NCI-H128 (cell line): ENCODE data around the gene KLHDC2.
"Not testable (repeated sequence)": the region's sequence is repeated elsewhere in the genome, so short reads cannot be mapped to it uniquely, and the experiment has no call there.

Experiments
- DNase-seq: peaks from one replicate; lab custom pipeline; 2025; ENCODE audit not compliant: unreplicated experiment; lab: John Stamatoyannopoulos, UW

Gene KLHDC2, protein sequence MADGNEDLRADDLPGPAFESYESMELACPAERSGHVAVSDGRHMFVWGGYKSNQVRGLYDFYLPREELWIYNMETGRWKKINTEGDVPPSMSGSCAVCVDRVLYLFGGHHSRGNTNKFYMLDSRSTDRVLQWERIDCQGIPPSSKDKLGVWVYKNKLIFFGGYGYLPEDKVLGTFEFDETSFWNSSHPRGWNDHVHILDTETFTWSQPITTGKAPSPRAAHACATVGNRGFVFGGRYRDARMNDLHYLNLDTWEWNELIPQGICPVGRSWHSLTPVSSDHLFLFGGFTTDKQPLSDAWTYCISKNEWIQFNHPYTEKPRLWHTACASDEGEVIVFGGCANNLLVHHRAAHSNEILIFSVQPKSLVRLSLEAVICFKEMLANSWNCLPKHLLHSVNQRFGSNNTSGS

DNA sequence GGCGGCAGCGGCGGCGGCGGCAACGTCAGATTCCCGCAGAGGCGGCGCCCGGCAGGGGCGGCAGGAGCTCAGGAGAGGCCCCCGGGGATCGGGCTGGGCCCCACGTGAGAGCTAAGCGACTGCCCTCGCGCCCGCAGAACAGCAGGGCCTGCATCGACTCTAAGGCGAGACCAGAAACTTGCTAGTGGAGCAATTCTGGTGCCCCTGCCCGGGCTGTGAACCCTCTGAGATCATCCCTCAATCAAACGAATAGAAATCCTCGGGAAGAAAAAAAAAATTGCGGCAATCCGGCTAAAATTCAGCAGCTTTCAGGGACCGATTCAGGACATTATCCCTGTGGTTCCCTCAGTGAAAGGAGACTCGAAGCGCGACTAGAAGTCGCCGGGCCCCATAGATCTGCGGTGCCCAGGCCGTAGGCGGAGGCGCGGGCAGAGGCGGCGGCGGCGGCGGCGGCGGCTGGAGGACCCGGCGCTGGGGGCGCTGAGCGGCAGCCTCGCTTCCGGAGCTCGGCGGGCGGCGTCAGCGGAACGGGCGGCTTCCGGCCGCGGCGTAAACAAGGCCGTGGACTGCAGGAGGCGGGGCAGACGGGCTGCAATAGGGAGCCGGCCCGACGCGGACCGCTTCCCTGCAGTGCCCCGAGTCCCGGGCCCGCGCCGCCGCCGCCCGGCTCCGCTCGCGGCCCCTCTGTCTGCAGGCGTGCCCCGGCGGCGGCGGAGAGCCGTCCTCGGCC is at the start of gene KLHDC2:
Gene KLHDC2, plus strand, starts transcription at position 583 of the 730 bp plus-strand sequence. CDS start 316 bp downstream, outside the sequence.
- peak; percentile 73 for DNase-seq

DNA sequence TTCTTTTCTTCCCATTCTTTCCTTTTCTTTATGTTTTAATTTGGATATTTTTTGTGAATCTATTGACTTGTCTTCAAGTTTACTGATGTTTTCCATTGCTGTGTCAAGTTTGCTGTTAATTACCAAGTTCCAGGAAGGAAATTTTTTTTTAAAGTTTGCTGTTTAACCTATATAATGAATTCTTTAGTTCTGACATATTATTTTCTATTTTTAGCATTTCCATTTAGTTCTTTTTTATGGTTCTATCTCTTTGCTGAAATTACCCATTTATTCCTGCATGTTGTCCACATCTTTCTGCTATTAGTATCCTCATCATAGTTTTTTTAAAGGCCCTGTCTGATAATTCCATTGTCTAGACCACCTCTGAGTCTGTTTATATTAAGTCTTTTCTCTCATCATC is 47.2 kb upstream of the KLHDC2 start:
- no peak for DNase-seq

DNA sequence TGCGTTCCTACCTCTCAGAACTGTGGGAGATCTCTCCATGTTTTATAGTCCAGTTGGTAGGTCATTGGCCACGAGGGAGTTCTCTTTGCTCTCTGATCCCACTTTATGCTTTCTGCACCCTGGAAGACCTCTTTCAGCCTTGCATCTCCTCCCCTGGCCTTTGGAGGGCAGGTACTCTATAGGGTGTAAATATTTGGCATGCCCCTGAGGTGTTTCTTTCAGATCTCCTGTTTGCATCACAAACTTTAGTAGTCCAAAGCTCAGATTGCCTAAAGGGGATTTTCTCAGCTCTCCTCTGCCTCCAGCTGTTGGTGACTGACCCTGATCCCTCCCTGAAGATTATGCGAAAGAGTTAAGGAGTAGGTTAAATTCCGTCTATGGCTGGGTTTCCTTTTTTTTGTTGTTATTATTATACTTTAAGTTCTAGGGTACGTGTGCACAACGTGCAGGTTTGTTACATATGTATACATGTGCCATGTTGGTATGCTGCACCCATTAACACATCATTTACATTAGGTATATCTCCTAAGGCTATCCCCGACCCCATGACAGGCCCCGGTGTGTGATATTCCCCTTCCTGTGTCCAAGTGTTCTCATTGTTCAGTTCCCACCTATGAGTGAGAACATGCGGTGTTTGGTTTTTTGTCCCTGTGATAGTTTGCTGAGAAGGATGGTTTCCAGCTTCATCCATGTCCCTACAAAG is 46.1 kb upstream of the KLHDC2 start:
- DNase-seq: not testable (repeated sequence)

DNA sequence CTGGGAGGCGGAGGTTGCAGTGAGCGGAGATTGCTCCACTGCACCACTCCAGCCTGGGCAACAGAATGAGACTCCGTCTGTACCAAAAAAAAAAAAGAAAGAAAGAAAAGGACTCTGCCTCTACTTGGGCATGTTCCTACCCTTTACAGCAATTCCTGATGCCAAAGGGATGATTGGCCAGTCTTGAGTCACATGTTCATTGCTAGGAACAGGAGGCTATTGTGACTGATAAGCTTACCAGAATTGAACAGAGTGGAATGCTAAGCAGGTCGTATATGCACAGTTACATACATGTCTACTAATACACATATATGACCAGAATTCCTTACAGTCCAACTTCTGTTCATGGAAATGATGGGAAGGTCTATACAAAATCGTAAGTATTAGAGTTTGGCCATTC is 40.8 kb upstream of the KLHDC2 start:
- DNase-seq: no peak

DNA sequence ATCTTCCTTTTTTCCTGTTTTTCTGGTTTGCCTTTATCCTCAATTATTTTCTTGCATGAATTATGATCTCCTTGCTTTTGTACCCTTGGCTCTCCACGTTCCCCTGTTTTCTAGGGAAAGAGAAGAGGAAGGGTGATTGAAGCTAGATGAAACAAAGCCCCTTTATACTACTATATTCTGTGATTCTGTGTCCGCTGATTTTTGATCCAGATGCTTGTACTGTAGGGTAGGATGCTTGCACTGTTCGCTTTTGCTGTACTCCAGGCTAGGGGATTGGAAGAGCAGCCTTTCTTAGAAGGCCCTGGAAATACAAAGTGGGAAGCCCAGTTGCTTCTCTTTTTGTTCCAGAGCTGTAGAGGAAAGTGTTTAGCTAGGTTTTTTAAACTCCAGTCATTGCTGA is 35.1 kb upstream of the KLHDC2 start:
- DNase-seq: no peak

DNA sequence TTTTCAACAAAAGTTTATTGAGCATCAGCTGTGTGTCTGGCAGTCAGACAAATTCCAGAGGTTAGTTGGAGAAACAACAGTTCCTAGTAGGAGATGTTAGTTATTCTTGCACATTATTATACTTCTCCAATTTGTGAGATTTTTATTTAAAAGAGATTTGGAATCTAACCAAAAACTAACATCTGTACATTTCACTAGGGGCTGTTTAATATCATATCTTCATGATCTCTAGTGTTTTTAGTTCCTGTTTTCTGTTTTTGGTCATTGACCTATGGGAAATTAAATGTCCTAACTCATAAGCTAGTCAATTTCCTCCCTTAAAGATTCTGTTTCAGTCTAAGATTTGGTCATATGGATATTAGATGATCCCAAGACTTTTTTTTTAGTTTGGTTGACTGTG is 34.1 kb upstream of the KLHDC2 start:
- no peak for DNase-seq

DNA sequence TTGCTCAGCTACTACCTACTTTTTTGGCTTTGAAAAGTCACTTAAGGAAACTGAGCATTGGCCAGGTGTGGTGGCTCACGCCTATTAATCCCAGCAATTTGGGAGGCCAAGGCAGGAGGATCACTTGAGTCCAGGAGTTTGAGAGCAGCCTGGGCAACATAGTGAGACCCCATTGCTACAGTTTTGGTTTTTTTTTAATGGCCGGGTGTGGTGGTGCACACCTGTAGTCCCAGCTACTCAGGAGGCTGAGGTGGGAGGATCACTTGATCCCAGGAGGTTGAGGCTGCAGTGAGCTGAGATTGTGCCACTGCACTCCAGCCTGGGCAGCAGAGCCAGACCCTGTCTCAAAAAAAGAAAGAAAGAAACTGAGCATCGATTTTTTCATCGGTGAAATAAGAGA is 32.3 kb upstream of the KLHDC2 start:
- not testable (repeated sequence) for DNase-seq

DNA sequence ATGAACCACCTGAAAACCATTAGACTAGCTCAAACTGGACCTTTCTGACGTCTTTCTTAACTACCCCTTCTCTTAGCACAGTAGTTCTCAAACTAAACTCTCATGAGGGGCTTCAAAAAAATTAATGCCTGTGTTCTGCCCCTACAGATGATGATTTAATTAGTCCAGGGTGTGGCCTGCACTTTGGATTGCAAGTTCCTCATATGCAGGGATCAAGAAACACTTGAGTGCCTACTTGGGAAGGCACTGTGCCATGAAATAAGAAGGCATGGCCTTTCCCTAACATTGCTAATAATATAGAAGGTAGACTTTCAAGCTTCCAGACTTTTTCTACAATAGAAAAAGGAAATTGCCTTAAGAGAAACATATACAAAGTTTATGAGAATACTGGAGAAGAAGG is 22.8 kb upstream of the KLHDC2 start:
- DNase-seq: no peak

DNA sequence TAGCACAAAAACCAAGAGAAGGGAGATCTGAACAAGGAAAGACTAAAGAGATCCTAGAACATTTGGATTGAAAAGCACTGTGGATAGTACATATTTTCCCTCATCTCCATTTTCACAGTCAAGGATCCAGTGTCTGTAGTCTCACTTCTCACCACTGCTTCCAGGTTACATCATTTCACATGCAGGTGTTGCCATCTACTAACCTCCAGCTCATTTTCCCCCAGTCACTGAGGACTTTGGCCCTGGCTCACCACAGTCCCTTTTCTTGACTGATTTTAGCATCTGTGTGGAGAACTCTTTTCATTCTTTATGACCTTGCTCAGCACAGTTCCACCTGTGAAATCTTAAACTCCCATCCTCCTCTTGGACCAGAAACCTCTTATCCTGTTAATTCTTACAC is 21.5 kb upstream of the KLHDC2 start:
- not testable (repeated sequence) for DNase-seq

DNA sequence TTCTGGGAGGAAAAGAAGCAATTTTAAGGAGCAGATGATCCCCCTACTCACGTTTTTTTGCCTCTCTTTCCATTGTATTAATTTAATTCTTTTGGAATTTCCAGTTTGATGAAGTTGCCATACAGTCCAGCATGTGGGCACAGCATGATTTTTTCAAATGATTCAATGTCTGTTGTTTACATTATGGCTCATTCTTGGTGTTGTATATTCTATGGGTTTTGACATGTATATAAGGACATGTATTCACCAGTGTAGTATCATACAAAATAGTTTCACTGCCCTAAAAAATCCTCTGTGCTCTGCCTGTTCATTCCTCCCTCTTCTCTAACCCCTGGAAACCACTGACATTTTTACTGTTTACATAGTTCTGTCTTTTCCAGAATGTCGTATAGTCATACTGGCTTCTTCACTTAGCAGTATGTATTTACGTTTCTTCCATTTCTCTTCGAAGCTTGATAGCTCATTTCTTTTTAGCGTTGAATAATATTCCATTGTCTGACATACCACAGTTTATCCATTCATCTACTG is 13.3 kb upstream of the KLHDC2 start:
- no peak for DNase-seq

DNA sequence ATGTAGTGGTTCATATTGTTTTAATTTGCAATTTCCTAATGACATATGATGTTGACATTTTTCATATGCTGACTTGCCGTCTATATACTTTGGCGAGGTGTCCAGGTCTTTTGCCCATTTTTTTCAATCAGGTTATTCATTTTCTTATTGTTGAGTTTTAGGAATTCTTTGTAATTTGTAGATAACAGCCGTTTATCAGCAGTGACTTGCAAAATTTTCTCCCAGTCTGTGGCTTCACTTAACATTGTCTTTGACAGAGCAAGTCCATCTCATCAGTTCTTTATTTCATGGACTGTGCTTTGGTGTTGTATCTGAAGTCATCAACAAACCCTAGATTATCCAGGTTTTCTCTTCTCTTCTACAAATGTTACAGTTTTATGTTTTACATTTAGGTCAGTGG is 12.6 kb upstream of the KLHDC2 start:
- no peak for DNase-seq

DNA sequence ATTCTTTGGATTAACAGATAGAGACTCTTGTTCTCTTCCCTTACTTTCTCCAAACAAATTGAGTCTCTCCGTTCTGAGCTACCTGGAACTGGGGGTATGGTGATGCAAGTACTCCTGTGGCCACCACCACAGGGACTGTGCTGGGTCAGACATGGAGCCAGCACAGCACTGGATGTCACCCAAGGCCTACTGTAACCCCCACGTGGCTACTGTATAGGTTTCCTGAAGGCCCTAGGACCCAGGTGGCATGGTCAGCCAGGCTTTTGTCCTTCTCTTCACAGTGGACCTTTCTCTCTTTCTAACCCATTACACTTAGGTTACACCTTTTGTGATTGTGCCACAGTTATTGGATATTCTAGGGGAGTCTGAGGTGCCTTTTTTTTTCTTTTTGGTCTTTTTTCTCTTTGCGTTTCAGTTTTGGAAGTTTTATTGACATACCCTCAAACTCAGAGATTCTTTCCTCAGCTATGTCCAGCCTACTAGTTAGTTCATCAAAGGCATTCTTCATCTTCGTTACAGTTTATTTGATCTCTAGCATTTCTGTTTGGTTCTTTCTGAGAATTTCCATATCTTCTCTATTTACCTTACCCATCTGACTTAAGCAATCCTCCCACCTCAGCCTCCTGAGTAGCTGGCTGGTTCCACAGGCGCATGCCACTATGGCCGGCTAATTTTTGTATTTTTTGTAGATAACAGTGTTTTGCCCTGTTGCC is 6.0 kb upstream of the KLHDC2 start:
- DNase-seq: no peak

DNA sequence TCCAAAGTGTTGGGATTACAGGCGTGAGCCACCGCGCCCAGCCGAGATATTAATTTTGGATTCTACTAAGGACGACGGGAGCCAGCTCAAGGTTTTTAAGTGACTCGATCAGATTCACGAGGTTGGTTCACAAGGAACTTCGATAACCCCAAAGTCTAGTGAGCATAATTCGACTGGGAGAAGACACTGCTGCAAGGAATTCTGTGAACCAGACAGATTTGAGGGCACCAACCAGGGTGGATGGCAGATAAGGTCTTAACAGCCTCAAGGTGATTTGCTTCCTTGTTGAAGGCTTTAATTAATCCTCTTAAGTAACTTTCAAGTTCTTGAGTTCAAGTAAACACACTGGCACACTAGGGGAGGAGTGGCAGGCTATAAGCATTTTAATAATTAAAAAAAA is 1.1 kb upstream of the KLHDC2 start:
- no peak for DNase-seq

DNA sequence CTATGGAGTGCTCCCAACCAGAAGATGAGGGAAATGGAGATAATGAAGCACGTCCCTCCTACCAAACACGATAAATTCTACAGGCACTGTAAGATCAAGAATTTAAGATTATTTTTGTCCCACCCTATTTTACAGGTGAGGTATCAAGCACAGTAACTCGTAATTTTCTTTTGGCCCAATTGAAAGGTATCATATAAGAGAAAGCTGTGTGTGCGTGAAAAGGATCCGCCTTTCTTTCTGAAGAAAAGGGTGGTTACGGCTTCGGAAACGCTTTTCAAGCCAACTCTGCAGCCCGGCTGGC is 733 bp upstream of the KLHDC2 start:
- DNase-seq: no peak

DNA sequence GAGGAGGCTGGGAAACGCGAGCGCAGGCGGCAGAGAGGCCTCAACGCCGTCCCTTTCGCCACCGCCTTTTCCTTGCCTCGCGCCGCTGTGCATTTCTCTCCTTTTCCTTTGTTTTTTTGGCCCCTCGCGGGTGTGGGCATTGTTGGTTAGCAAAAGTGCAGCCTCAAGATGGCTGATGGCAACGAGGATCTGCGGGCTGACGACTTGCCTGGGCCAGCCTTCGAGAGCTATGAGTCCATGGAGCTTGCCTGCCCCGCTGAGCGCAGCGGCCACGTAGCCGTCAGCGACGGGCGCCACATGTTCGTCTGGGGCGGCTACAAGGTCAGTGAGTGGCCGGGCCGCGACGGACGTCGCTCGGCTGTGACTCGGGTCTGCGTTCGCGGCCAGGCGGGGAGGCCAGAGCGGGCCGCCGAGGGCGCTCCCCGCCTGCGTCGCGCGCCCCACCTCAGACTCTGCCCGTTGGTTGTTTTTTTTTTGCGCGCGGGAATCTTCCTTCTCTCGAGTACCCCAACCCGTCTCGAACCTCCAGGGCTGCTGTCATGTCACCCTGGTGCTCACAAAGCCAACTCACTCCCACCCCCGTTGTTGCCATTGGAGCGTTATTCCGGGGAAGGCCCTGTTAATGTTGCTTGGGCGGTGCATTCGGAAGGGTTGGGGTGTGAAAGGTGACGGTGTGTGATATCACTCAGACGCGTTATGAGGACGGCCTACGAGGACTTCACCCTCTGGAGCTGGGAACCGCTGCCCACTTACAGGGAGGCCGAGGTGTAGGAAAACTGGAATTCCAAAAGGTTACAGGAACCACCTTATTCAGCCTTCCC is 558 bp downstream of the KLHDC2 start:
- no peak for DNase-seq

DNA sequence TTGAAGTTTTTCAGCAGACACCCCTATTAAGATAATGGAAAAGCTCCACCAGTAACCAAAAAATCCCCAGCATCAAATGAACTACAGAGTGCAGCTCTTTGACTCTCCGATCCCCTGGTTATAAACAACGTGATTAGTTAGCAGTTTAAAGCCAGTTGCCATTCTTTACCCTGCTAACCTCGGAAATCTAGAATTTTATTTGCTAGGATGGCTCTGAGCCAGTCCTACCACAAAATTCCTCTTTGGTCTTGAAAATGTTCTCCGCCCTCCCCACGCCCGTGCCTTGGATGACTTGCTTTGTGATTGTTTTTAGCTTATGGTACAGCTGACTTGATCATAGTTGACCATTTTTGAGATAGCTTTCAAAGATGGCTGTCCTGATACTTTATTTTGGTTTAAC is 1.2 kb downstream of the KLHDC2 start:
- no peak for DNase-seq

DNA sequence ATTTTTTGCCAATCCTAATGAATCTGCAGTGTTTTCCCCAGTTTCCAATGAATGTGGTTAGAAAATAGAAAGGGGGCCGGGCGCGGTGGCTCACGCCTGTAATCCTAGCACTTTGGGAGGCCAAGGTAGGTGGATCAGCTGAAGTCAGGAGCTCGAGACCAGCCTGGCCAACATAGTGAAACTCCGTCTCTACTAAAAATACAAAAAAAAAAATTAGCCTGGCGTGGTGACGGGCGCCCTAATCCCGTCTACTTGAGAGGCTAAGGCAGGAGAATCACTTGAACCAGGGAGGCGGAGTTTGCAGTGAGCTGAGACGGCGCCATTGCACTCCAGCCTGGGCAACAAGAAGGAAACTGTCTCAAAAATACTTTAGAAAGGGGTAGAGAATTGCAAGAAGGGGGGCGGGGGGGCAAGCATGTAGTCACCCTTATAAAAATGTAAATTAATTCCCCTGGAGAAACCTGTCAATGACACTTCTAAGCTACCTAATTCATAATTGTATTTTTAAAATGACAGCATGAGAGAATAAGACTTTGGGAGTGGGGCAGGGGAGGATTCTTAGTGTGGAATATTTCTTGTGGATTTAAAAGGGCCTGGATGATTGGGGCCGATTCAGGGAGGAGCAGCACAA is 1.7 kb downstream of the KLHDC2 start:
- no peak for DNase-seq

DNA sequence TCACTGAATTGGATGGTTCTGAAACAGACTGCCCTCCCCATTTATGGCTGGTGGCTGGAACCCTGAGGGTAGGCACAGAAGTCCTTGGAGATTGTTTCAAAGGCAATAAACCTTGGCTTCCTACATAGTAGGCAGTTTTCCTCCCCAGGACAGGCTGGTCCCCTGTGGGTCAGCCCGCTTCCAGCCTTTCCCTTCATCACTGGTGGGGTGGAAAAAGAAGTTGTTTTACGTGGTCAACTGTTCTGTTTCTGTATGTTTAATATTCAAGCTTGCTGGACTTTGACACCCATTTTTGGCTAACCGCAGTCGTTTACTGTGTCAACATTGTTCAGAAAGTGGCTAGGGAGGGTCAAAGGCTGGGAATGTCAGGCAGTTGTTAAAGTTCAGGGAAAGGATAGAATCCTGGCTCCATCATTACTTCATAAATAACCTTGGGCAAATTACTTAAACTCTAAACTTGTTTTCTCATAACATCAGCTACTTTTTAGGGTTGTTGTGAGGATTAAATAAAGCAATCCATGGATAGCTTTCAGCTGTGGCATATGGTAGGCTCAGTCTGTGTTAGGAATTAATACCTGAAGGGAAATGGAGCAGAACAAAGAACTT is 2.4 kb downstream of the KLHDC2 start:
- DNase-seq: no peak

DNA sequence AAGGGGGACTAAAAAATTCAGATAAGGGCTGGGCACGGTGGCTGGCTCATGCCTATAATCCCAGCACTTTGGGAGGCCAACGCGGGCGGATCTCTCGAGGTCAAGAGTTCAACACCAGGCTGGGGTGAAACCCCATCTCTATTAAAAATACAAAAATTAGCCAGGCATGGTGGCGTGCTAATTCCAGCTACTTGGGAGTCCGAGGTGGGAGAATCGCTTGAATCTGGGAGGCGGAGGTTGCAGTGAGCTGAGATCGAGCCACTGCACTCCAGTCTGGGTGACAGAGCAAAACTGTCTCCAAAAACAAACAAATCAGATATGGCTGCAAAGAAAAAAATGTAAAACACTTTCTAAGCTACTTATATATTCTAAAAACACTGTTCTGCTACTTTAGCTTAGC is 3.7 kb downstream of the KLHDC2 start:
- DNase-seq: not testable (repeated sequence)
